Germinal center (tissue), 1 donor: ENCODE measurements around the gene TLL2.

Experiments used
- DNase-seq: peaks from one replicate; pipeline ENCODE4 v3.0.0; 2012; ENCODE audit warnings: mixed read lengths, low spot score

Gene TLL2

DNA sequence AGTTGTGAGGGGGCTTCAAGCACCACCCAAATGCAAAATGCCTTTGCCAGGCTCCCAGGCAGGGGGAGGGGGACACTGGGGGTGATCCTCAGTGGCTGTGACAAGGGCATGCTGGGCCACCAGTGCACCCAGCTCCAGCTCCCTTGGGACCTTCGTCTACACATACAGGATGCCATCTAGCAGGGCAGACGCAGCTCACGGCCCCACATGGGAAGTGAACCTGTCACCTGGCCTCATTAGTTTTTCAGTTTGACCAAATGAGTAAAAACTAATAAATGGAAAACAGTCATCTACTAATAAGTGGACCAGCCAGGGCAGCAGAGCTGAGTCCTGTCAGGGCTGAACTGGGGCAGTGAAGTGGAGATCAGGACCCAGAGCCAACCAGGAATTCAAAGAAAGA is 50.2 kb downstream of the TLL2 start:
- DNase-seq, result no peak

DNA sequence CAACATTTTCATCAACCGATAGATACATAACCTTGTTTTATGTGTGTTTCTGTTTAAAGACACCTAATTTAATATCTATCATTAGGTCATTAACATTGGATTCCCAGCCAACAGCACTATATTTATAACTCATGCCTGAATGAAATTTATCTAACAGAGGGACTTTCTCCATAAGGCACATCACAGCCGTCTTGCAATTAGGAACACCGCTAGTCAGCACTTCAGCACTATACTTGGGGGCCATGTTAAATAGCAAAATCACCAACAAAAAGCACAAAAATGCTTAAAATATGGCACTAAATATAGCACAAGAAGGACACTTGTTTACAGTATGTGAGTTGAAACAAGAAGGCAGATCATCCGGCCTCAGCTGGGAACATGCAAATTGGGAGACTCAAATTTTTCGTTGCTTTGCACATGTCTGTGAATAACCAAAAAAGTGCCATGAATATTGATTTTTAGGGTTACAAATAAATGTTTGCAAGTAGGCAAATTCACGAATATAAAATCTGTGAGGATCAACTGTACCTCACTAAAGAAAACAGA is 51.0 kb downstream of the TLL2 start:
- DNase-seq, result no peak

DNA sequence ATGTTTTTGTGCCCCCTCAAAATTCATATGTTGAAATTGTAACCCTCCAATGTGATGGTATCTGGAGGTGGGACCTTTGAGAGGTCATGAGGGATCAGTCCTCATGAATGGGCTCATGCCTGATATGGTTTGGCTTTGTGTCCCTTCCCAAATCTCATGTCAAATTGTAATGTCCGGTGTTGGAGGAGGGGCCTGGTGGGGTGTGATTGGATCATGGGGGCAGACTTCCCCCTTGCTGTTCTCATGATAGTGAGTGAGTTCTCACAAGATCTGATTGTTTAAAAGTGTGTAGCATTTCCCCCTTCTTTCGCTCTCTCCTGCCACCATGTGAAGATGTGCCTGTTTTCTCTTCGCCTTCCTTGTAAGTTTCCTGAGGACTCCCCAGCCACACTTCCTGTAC is 53.4 kb downstream of the TLL2 start:
- no peak for DNase-seq

DNA sequence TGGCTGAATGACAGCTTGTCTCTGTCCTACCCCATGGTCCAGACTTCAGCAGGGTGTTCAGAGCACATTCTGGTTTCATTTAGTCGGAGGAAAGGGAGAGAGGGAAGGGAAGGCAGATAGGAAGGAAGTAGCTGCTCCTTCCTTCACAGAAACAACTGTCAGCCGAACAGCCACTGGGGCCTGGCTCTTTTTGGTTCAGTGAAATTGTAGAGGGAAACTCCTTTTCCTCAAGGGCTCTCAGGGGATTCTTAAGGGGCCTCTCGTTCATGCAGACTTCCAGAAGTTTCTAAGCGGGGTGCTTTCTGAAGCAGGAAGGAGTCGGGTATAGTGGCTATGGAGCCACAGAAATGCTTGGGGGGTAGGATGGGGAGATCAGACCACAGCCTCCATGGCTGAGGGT is 56.4 kb downstream of the TLL2 start:
- DNase-seq, result no peak

DNA sequence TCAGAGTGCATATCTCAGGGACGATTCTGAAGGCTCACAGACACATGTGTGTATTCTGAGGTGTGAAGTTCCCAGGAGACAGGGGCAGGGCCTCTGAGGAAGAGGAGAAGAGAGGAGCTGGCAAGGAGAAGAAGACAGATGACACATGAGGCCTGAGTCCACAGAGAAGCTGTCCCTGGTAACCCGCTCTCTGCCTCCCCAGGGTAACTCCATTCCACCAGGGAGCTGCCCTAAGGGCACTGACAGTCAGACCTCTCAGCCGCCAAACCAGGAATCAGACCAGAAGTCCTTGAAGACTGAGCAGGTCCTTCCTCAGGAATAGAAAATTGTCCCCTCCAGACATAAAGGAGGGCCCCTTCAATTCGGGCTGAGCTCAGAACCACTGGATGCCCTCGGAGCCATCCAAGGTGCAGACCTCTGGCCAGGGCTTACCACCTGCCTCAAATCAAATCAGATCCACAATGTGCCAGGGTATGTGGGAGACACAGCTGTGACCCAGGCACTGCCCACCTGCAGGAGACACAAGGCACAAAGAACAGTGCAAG is 57.4 kb downstream of the TLL2 start:
- DNase-seq, result no peak

DNA sequence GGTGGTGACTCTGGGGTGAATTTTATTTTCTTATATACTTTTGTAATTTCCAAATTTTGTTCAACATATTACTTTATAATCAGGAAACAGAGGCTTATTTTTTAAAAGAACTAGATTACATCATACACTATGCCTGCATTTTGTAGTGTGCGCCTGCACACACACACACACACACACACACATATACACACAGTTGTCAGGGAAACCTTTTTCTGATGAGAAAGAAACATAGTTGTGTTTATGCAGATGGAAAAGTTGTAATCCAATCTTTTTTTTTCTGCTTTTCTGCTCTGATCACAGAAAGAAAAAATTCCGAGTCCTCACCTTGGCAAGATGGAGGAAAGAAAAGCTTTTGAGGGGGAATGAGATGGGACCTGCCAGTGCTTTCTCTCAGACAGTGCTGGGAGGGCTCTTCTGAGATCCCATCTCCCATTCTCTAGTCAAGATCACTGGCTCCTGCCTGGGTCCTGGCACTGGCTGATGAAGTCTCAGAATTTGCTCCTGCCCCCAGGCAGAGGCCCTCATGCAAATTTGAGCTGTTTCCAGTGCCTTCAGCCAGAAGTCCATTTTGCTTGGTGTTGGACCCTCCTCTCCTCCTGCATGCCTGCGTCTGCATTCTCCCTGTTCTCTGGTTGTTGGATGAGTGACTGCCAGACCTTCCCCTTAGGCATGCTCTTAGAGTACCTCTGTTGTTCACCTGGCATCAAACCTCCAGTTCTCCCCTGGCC is 59.7 kb downstream of the TLL2 start:
- DNase-seq, result no peak

DNA sequence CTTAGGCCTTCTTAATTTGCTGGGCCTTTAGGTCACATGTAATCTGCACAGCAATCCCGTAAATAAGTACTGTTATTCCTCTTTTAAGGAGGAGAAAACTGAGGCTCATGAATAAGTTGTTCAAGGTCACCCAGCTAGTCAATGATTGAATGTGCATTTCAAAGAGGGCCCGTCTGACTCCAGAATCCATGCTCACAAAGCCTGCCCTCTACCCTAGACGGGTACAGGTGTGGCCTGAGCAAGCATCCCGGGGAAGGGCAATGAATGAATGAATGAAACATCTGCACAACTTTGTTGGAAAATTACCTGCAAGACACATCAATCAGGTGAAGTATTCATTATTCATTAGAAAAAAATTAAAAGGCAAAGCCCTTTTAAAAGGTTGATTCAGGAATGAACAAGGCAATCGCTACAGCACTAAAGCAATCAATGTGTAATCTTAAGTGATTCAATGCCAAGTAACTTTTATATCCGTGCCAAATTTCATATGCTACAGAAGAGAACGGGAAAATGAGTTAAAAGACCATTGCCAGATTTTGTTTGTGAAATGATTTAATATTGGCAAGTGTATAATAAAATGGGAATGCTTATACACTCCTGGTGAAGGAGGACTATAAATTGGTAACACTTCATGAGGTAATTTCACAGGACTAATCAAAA is 61.1 kb downstream of the TLL2 start:
- no peak for DNase-seq

DNA sequence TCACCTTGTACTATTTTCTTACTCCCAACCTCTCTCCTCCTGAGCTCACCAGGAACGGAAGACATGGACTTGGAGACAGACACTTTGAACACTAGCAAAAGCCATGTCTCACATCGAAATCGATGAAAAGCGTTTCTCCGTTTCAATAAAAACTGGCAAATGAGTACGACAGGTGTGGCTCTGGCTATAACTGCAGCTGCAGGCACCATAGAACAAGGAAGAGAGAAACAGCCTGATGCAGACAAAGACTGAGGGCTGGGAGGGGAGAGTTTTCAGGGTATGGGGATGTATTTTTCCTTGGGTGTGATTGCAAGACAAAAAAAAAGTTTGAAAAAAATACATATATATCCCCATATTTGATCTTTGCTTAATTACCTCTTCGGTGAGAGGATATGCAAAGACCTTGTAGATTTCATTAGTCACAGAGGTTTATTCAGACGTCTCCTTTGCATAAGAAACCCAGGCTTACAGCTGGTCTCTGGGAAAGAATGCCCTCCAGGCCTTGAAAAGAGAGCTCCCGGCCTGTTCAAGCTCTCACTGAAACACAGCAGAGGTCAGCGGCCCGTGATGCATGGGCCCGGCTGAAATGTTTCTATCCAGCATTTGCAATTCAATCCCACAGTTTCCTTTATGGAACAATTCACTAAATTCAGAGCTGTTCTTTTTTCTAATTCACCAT is 63.1 kb downstream of the TLL2 start:
- DNase-seq, result no peak

DNA sequence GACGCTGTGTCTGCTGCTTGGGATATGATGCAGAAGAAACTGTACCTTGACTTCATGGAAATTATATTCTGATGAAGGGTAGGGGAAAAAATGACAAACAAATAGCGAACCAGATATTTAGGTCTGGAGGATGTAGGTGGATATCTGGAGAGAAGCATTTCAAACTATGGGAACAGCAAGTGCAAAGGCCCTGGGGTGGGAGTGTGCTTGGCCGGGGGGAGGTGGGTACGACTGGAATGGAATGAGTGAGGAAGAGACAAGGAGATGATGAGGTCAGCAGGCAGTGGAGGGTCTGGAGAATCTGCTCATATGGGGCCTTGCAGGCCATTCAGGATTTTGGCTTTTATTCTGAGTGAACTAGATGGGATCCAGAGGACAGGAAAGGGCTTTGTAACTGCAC is 65.2 kb downstream of the TLL2 start:
- no peak for DNase-seq

DNA sequence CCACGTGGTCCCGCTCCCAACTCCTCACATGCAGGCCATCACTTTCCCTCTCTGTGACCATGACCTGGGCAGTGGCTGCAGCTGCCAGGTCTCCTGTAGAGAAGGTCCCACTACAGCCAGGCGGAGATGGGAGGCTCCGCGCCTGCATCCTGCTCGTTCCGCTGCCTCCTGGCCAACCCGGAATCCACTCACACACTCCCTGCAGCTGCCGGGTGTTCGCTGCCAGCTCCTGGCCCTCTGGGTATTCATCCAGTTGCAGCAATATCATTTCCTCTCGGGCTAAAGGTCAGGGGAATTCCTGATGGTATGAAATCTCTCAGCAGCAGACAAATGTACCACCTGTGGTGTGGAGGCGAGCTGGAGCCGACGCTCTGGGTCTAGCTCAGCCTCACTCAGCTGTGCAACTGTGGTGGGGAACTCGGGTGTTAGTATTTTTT is 65.7 kb downstream of the TLL2 start:
- DNase-seq, result no peak

DNA sequence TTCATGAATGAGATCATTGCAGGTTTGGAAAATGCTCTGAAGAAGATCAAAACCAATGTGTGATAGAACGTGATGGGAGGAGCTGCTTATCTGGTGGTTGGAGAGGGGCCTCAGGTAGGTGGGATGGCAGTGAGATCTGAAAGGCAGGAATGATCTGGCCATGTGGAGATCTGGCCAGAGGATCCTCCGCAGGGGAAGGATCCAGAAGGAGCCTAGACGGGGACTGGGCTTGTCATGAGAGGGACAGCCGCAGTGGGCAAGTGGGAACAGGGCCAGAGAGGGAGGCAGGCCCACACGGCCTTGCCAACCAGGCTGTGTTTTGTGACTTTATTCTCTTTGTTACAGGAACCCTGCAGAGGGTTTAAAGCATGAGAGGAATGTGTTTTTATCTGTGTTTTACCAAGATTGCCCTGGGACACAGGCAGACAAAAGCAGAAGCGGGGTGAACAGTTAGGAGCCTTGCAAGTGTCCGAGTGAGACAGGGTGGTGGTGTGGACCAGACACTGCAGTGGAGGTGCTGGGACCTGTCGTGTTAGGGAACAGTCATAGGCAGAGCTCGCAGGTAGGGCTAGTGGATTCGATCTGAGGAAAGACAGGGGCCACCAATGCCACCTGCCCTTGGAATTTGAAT is 66.6 kb downstream of the TLL2 start:
- DNase-seq, result no peak

DNA sequence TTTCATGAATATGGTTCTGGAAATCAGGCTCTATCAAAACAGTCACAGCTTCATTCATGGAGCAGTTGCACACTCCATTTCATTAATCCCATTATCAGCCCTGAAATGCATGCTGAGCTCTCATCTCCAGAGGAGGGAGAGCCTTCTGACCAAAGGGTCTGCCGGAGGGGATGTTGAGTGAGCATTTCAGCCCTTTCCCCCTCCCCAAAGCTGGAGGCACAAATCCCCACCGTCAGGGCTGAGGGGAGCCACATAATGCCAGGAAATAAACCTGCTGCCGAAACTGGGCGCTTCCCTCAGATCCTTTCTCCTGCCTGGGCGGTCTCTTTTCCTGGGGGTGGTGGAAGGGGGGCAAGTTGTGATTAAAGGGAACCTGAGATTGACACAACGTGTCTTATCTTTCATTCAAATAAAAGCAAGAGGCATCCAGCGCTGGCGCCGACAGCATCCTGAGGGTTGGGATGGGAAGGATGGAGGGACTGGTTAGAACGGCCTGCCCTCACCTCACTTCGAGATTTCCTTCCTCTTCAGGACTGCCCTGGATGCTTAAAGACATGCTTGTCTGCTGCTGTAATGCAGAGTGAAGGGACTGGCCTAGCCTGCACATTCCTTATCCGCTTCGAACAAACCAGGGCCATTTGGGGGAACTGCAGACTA is 71.6 kb downstream of the TLL2 start:
- no peak for DNase-seq

DNA sequence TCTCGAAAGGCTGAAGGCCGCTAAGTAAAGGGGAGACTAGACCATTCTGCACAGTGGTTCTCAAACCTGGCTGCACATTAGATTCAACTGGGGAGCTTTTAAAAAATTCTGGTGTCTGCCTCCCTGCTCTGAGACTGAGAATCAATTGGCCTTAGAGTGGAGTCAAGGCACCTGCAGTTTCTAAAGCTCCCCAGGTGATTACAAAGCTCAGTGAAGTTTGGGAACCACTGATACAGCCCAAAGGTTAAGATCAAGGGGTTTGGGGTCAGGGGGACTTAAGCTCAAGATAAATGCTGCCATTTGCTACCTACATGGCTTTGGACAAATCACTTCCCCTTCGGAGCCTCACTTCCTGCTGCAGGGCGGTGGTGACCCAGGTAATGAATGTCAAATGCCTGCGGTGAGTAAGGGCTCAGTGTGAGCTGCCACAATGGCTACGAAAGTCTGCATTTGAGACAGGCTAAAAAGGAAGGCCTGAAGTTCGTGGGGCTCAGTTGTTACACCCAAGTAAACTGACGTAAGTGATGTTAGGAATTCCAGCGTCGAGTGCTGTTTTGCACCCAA is 72.3 kb downstream of the TLL2 start:
- DNase-seq, result no peak

DNA sequence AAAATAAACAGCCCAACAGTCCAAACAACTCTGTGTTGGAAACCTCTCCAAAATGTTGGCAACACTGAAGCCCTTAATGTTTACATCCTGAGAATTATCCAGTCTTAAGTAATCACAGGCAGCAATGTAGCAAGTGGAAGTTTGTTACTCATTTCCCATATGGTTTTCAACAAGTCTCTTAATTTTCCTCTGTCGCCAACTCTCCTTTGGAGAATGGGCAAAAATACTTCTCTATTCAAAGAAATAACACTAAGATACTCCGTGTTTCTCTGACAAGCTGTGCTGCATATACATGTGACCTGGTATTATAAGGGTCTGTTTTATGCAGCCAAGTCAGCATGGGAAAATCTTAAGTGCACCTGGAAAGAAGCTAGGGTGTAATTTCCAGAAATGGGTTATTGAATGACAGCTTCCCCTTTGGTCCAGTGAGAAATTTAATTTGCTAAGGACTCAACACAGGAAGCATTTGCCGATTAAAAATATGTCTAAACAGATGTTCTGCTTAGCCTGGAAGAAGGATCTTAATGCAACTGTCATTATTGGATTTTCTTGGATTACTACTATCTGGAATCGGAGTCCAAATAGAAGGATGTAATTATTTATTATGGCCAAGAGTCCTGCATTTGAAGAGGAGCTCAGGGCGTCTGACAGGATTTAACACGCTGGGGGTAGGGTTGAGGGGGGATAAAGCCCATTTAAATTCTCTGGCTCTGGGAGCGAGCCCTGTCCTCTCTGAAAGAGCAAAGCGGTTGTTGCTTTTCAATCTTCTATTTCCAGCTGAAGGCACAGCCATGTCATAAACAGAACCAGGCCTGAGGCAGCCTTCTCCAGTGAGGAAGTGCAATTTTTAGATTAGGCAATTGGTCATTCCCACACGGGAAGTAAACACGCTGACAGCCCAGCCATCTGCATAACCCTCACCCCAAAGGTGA is 73.1 kb downstream of the TLL2 start:
- no peak for DNase-seq

DNA sequence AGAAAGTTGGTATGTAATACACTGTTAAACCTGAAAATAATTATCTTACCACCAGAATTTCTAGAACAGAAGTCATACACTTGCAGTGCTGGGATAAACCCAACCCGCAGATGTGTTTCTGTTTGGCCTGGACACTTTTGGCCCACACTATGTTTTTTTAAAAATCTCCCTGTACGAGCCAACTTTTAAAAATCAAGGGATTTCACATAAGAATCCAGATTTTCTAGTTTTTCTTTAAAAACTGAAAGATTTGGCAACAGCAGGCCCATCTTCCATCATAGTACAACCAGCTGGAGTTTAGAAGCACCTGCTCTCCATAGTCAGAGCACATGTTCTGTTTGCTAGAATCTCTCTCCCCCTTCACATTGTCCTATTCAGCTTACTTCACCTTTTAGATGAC is 74.0 kb downstream of the TLL2 start:
- DNase-seq, result no peak

DNA sequence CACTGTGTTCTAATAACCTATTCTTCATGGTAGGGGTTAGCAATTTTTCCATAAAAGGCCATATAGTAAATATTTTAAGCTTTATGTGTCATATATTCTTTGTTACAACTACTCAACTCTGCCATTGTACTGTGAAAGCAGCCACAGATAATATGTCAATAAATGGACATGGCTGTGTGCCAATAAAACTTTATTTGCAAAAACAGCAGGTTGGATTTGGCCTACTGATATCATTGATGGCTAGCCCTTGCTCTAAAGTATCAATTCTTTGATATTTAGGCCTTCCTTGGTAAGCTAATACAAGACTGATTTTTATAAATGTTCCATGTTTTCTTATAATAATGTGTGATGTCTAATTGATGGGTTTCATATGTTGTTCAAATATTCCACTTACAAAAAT is 77.7 kb downstream of the TLL2 start:
- no peak for DNase-seq

DNA sequence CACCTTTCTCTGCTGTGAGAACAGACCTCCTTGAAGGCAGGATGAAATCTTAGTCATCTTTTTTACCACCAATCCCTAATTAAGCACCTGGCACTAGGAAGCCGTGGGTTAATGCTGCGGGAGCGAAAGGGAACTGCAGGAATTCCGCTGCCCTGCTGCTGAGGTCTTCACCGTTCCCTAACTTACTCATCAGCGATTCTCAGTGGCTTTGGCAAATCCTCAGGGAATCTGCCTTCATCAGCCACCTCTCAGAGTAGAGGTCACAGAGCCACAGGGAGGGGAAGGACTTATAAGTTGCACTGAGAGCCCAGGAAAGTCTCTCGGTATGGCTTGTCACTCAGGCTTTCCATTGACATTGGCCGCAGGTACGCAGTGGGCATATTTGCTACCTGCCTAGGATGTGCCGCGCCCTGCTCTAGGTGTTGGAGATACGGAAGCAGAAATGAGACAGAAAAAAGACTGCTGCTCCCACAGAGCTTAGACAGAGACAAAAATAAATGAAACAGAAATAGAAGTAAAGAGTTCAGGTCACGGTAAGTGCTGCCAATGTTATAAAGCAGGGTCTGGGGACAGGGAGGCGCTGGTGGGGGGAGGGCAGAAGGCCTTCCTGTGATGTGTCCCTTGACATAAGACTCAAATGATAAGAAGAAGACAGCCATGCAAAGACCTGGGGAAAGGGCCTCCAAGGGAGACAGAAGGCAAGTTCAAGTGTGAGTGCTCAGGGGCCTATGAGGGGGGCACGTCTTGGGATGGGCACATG is 82.3 kb downstream of the TLL2 start:
- no peak for DNase-seq

DNA sequence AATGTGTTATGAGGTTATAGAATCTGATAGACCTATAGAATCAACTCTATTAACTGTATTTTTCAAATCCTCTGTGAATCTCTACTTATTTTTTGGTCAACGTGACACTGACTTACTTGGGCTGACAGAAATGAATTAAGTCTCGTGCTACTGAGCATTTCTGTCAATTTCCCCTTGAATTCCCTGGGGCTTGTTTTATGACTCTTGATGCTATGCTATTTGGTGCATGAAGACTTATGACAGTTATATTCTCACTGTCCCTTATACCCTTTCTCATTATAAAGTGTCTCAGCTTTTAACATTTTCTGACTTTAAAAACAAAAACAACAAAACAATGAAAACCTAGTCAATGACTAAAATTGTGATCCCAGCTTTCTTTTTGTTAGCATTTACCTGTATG is 86.4 kb downstream of the TLL2 start:
- no peak for DNase-seq

DNA sequence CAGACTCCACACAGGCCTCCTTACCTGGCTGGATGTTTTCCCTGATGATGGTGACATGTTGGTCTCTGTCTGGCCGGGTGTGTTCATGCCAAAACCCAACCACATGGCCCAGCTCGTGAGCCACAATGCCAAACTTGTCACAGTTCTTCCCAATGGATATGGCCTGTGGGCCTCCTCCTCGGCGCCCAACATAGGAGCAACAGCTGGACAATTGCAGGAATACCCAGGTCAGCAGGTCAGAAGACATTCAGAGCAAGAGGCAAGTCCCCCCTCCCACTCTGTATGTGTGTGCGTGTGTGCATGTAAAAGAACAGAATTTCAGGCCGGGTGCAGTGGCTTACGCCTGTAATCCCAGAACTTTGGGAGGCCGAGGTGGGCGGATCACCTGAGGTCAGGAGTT is 91.2 kb downstream of the TLL2 start:
- no peak for DNase-seq

DNA sequence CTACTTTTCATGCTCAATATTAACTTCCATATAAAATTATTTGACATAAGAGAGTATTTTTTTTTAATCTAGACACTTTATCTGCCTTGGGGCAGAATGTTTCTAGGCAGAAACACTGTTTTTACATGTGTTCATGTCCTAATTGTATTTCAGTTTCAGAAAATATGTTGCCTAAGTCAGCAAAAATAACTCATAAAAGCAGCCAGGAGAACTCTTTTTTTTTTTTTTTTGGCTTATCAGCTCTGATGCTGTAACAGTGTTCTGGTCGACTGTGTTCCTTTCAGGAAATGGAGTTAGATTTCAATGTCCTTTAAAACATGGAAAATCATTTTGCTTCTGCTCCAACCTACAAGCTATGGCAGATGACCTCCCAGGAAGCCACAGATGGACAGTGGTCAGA is 91.7 kb downstream of the TLL2 start:
- no peak for DNase-seq
